Erythroblast (primary cell): Measurements from ENCODE around the gene ENPEP.

Experiments
- GATA1 ChIP-seq: IDR thresholded peaks from 2 replicates; pipeline ENCODE4 v1.6.1; 2011; ENCODE audit warnings: low read depth, mild to moderate bottlenecking, control low read depth, low read length, moderate library complexity
- POLR2A ChIP-seq: IDR thresholded peaks from 2 replicates; pipeline ENCODE4 v1.6.1; 2011; ENCODE audit warnings: mild to moderate bottlenecking, low read length

DNA sequence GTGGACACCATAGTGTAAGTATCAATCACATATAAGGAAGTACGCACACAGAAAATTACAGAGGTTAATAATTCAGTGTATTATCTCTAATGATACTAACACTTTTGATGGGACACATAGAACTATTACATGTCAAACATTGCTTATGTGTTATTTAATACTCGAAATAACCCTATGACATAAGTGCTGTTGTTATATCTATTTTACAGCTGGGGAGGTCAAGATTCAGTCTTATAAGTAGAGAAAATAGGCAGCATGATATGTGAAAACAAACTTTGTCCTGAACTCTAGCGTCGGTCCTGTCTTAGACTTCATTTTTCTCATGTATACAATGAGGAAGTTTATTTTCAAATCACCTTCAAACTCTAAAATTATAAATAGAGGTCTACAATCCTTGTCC, 23.2 kb downstream of the ENPEP start:
- TF ChIP-seq POLR2A (no peak), GATA1 (no peak)
